HG03159 (cell line): ENCODE results near the gene RNF166.

Experiments
- ATAC-seq: cut with Tn5 transposase; IDR thresholded peaks from one replicate; pipeline ENCODE4 v1.9.1; 2021; ENCODE audit warnings: mild to moderate bottlenecking, moderate library complexity; ENCODE audit not compliant: unreplicated experiment

Gene RNF166

DNA sequence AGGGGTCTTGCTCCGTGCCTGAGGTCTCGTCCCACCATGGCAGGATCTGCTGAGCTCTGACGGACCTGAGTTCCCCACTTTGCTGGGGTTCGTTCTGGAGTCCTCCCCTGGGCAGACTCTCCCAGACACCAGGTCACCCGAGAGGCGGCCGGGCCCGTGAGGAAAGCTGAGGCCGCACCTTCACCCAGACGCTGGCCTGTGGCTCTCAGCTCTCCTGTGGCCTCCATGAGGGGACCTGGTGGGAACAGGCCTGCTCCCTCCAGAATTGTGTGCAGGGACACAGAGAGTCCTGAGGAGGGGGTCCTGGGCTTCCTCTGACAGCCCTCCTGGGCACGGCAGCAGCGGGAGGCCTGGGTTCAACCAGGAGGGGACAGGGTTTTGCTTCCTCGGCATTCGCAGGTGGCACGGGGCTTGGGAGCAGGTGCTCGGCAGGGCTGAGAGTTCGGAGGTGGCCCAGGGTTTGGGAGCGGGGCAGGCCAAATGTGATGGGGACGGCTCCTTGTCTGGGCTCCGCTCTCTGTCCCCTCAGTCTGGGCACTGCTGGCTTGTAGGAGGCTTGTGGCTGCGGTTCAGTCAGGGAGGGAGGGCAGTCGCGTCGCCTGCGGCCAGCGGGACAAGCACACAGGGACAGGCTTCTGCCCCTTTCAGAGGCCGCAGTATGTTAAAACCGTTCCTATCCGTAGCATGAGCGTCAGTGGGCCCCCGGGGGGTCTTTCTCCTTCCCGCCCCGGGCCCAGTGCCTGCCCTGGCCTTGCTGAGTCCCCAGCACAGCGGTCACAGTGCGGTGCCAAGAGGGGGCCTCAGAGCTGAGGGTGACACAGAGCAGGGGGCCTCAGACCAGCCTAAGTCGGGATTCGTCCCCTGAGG lies 11.8 kb downstream of the RNF166 start:
- no peak for ATAC-seq

GRCh38 chr16:88693420-88694177 lies 12.6 kb downstream of the RNF166 start:
- no peak for ATAC-seq

GRCh38 chr16:88692861-88693260 lies 13.3 kb downstream of the RNF166 start:
- no peak for ATAC-seq

- ATAC-seq, result no peak
Measured at GRCh38 chr16:88691924-88692560, 14.2 kb downstream of the RNF166 start.

DNA sequence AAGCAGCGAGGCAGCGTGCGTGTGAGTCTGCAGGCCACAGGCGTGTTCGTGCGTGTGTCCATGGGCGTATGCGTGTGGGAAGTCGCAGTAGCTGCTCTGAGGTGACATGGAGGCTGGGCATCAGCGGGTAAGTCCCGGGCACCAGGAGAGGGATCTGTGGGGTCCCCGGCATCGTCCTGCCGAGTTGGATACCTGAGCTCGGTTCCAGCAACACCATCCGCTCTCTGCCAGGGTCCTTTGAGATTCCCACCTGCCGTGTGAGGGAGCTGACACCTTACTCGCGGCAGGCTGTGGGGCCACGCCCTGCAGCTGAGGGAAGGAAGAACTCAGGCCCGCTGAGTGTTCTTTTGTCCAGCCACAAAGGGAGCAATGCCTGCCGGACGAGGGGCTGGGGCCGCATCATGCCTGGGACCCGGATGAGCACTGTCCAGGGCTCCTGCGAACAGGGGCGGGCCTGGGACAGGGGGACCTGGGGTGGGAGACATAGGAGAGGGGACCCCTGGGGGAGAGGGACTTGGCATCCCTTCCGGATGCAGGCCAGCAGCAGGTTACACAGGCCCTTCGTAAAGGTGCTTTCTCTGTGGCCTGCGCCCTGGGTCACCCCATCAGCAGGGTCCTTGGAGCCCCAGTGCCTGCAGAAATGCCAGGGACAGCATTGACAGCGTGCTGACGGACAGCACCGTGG lies 14.9 kb downstream of the RNF166 start:
- no peak for ATAC-seq

DNA sequence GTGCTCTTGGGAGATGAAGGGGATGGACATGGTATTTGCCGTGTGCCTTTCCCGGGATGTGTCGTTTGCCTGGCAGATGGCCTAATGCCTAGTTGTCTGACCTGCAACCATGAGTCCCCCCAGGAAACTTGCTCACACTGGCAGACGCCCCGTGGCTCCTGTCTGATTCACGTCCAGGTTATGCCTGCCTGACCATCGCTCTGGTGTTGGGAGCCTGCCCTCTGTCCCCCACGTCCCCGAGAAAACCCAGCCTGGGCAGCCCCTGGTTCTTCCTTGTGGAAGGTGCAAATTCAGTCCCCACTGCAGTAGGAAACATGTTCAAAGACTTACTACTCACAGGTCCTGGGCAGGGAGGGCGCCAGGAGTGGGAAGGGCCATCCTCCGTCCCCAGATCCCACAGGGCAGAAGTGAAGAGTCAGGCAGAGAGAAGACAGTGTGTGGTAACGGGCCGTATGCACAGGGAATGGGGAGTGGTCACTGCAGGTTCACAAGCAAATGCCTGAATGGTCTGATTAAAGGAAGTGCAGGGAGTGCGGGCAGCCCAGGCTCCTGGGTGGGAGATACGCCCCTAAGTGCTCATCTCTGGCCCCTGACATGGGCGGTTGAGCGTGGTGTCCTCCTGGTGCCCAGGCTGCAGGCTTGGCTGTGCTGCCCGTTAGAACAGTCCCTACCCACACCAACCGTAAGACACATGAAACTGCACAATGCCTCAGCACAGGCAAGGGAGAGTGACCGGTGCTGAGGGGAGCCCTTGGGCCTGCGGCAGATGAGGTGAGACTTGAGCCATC lies 15.7 kb downstream of the RNF166 start:
- ATAC-seq, result no peak

- ATAC-seq, result no peak
Measured at GRCh38 chr16:88688013-88688778, 18.0 kb downstream of the RNF166 start.

DNA sequence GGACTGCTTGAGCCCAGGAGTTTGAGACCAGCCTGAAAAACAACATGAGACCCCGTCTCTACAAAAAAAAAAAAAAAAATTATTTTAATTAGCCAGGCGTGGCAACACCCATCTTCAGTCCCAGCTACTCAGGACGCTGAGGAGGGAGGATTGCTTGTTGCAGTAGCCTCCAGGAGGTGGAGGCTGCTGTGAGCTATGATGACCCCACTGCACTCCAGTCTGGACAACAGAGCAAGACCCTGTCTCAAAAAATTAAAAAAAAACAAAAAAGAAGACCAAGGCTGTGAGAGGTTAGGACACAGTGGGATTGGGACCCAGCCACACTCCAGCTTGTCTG lies 18.6 kb downstream of the RNF166 start:
- ATAC-seq, result no peak

DNA sequence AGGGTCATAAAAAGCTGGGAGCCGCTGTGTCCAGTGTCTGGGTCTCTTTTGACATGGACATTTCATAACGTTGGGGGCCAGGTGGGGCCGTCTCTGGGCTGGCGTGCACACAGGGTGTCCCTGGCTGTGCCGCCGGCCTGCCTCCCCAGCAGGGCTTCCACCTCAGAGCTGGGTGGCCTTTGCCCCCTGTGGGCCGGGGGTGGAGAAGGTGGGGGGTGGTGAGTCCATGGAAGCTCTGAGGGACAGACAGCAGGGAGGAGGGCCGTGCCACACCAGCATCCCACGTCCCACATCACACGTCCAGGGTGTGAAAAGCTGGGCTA lies 19.0 kb downstream of the RNF166 start:
- ATAC-seq, result no peak

DNA sequence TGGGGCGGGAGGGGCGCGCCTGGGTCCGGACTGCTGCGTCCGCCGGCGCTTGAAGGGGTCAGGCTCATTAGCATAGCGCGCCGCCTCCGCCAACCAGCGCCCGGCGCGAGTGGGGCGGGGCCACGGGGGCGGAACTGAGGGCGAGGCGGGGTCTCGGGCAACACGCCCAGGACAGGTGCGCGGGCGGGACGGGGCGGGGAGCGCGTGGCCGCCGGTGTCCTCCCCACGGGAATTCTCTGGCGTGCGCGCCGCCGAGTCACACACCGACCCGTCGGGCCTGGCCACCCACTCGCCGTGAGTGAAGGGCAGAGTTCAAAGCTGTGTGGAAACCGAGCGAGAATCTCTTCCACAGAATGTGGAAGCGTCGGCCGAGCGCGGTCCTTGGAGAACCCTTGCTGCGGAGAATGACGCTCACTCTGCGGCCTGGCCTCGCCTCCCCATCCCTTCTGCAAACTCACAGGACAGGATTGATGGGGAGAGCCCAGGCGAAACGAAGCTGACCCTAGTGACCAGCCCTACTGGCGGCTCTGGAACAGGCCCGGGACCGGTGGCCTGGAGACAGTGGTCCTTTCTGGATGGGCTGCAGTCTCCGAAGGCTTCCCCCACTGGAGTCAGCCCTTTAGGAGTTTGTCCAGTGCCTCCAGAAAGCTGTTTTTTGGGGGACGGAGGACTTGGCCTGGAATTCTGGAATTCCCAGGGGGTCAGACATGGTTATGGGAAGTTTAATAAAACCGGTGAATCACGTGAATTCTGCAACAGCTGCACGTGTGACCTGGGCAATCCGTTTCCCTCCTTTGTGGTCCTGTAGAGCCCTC lies 19.6 kb downstream of the RNF166 start, which contains the start of gene SNAI3:
Gene SNAI3 (minus strand): TSS at position 69 of the 815 bp plus-strand sequence. CDS start 101 bp downstream, outside the sequence.
- ATAC-seq, result peak; percentile 58

DNA sequence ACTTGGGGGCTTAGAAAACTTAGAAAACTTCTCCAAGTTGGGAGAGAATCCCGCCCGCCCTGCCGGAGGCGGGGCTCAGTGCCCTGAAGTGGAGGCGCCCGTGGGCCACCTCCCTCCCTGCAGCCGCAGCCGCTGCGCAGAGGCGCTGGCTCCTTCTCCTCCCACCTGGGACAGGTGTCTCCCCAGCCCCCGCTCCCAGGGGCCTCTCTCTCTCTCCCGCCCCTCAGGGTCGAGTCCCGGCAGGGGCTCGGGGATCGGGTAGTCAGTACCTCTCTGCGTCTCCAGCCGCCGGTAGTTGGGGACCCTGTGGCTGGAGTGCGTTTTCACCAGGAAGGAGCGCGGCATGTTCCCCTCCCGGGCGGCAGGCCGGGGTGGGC lies 20.2 kb downstream of the RNF166 start:
- peak; percentile 9 for ATAC-seq

- ATAC-seq, result no peak
Measured at GRCh38 chr16:88685156-88686061, 20.8 kb downstream of the RNF166 start.

DNA sequence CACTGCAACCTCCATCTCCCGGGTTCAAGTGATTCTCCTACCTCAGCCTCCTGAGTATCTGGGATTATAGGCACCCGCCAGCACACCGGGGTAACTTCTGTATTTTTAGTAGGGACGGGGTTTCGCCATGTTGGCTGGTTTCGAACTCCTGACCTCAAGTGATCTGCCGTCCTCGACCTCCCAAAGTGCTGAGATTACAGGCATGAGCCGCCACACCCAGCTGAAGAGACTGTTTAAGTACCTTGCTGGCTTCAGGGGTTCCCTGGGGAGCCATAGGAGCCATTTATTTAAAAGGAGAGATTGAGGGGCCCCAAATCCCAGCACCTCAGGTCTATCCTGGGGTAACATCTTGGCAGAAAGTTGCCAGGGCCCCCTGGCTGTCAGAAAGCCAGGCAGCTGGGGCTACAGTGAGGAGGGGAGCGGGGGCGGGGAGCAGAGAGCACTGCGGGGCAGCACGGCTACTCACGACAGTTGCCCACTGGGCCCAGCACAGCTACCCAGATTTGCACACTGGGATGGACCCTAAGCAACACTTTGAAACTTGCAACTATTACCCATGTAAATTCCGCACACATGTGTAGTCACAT lies 21.5 kb downstream of the RNF166 start:
- ATAC-seq, result no peak

- peak; percentile 77 for ATAC-seq
Measured at GRCh38 chr16:88681709-88682451, 24.3 kb downstream of the RNF166 start.

- no peak for ATAC-seq
Measured at GRCh38 chr16:88681084-88681680, 25.0 kb downstream of the RNF166 start.

DNA sequence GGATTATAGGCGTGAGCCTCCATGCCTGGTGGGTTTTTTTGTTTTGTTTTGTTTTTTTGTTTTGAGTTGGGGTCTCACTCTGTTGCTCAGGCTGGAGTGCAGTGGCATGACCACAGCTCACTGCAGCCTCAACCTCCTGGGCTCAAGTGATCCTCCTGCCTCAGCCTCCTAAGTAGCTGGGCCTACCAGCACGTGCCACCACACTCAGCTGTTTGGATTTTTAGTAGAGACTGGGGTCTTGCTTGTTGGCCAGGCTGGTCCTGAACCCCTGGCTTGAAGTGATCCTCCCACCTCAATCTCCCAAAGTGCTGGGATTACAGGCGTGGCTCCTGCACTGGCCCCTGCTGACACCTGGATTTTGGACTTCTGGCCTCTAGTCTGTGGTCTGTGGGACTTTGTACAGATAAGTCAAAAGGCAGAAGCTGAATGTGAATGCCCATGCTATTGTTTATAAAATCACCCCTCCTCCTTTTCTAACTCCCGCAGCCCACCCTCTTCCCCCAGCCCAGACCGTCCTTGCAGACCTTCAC lies 25.6 kb downstream of the RNF166 start:
- no peak for ATAC-seq
